HepG2 (cell line): ENCODE data around the gene MYOC. TPM values are rescaled to one million over a fixed set of nuclear protein-coding genes. Genes with fewer than 3 reads are reported as not detected.

Experiments used
- ATF6 ChIP-seq: sonication (generic); formaldehyde crosslinking; conservative IDR thresholded peaks from 2 replicates; pipeline ENCODE4 v1.4.0; 2020; ENCODE audit warnings: missing genetic modification reagents
- BHLHE40 ChIP-seq: IDR thresholded peaks from 2 replicates; pipeline ENCODE4 v1.6.1; 2011; ENCODE audit warnings: low read length, improper control_type of control experiment
- DNMT3B ChIP-seq: conservative IDR thresholded peaks from 2 replicates; pipeline ENCODE4 v1.6.1; 2016; ENCODE audit warnings: missing biosample characterization, control low read depth
- GABPA ChIP-seq, 2 experiments: IDR thresholded peaks; 2 replicates each; pipeline ENCODE4 v1.6.1; 2011 to 2016; ENCODE audit warnings: low read depth in 2 of 2, low read length in 1 of 2, missing biosample characterization in 1 of 2, missing genetic modification characterization in 1 of 2
- IKZF5 ChIP-seq: IDR thresholded peaks from 2 replicates; pipeline ENCODE4 v1.6.1; 2018; ENCODE audit warnings: missing genetic modification reagents, mild to moderate bottlenecking, missing compliant biosample characterization
- KAT2B ChIP-seq: fragments of 150-350 bp; IDR thresholded peaks from 2 replicates; pipeline ENCODE4 v1.6.1; 2014; ENCODE audit warnings: low read depth, low read length, borderline replicate concordance
- KDM6A ChIP-seq: IDR thresholded peaks from 2 replicates; pipeline ENCODE4 v1.6.1; 2016; ENCODE audit warnings: low read depth
- MBNL3 ChIP-seq: fragments of 250-450 bp; sonication (Bioruptor Pico); conservative IDR thresholded peaks from 2 replicates; pipeline ENCODE4 v1.8.0; 2022; ENCODE audit warnings: mild to moderate bottlenecking, inconsistent platforms
- POGZ ChIP-seq: sonication (generic); formaldehyde crosslinking; IDR thresholded peaks from 2 replicates; pipeline ENCODE4 v1.4.0; 2020; ENCODE audit warnings: mild to moderate bottlenecking, missing genetic modification reagents
- PREB ChIP-seq: sonication (generic); formaldehyde crosslinking; IDR thresholded peaks from 2 replicates; pipeline ENCODE4 v1.4.0; 2020; ENCODE audit warnings: missing genetic modification reagents
- RAD21 ChIP-seq: fragments of 450-650 bp; formaldehyde crosslinking; IDR thresholded peaks from 2 replicates; pipeline ENCODE4 v1.5.0; 2020; ENCODE audit warnings: mild to moderate bottlenecking
- SAFB2 ChIP-seq: sonication (generic); formaldehyde crosslinking; IDR thresholded peaks from 2 replicates; pipeline ENCODE4 v1.5.1; 2020; ENCODE audit warnings: missing genetic modification reagents, low read depth, mild to moderate bottlenecking, borderline replicate concordance
- SATB2 ChIP-seq: sonication (generic); formaldehyde crosslinking; IDR thresholded peaks from 2 replicates; pipeline ENCODE4 v1.5.0; 2020; ENCODE audit warnings: missing genetic modification reagents
- TFDP2 ChIP-seq: sonication (generic); formaldehyde crosslinking; IDR thresholded peaks from 2 replicates; pipeline ENCODE4 v1.4.0; 2020; ENCODE audit warnings: missing genetic modification reagents
- THAP7 ChIP-seq: sonication (generic); formaldehyde crosslinking; IDR thresholded peaks from 2 replicates; pipeline ENCODE4 v1.8.1; 2023; ENCODE audit warnings: mild to moderate bottlenecking, missing genetic modification reagents
- U2AF1 ChIP-seq: fragments of 200-400 bp; formaldehyde crosslinking; optimal IDR thresholded peaks from 2 replicates; pipeline ENCODE3; 2017; ENCODE audit warnings: mild to moderate bottlenecking, low read depth, low read length
- ZBTB3 ChIP-seq: sonication (generic); formaldehyde crosslinking; IDR thresholded peaks from 2 replicates; pipeline ENCODE4 v1.4.0; 2020; ENCODE audit warnings: low read depth, mild to moderate bottlenecking, moderate library complexity, missing genetic modification reagents, borderline replicate concordance
- ZNF138 ChIP-seq: sonication (generic); formaldehyde crosslinking; IDR thresholded peaks from 2 replicates; pipeline ENCODE4 v1.5.0; 2020; ENCODE audit warnings: mild to moderate bottlenecking, low read depth, missing genetic modification reagents
- ZNF256 ChIP-seq: sonication (generic); formaldehyde crosslinking; conservative IDR thresholded peaks from 2 replicates; pipeline ENCODE4 v1.4.0; 2020; ENCODE audit warnings: missing genetic modification reagents
- ZNF274 ChIP-seq: sonication (generic); formaldehyde crosslinking; IDR thresholded peaks from 2 replicates; pipeline ENCODE4 v1.5.1; 2020; ENCODE audit warnings: mild to moderate bottlenecking, missing genetic modification reagents
- ZNF33B ChIP-seq: sonication (generic); formaldehyde crosslinking; IDR thresholded peaks from 2 replicates; pipeline ENCODE4 v1.5.1; 2020; ENCODE audit warnings: mild to moderate bottlenecking, missing genetic modification reagents
- ZNF44 ChIP-seq: sonication (generic); formaldehyde crosslinking; IDR thresholded peaks from 2 replicates; pipeline ENCODE4 v1.5.1; 2020; ENCODE audit warnings: mild to moderate bottlenecking, missing genetic modification reagents
- ZNF572 ChIP-seq: sonication (generic); formaldehyde crosslinking; IDR thresholded peaks from 2 replicates; pipeline ENCODE4 v1.5.1; 2020; ENCODE audit warnings: mild to moderate bottlenecking, missing genetic modification reagents
- ZNF615 ChIP-seq: sonication (generic); formaldehyde crosslinking; IDR thresholded peaks from 2 replicates; pipeline ENCODE4 v1.5.0; 2020; ENCODE audit warnings: mild to moderate bottlenecking, missing genetic modification reagents, borderline replicate concordance
- ZNF678 ChIP-seq: sonication (generic); formaldehyde crosslinking; IDR thresholded peaks from 2 replicates; pipeline ENCODE4 v1.4.0; 2020; ENCODE audit warnings: mild to moderate bottlenecking, missing genetic modification reagents
- ZNF792 ChIP-seq: IDR thresholded peaks from 2 replicates; pipeline ENCODE4 v1.6.1; 2016
- ZSCAN29 ChIP-seq: sonication (generic); formaldehyde crosslinking; conservative IDR thresholded peaks from 2 replicates; pipeline ENCODE4 v1.4.0; 2020; ENCODE audit warnings: mild to moderate bottlenecking, missing genetic modification reagents
- polyA plus RNA-seq, 8 experiments: library from polyadenylated mRNA; depleted of rRNA in 3 of 8; stranded (reverse) in 7 of 8; unstranded in 1 of 8; fragments of >200 nt; fragmentation: Illumina TruSeq in 4 of 8; extraction: Trizol in 4 of 8; gene quantifications; 2 replicates each; pipeline versions ENCODE4 v1.2.1 to v1.2.3, GENCODE V29; 2011 to 2016; ENCODE audit warnings: low read depth in 4 of 8, missing spikeins in 1 of 8, mixed read lengths in 1 of 8; ENCODE audit not compliant: insufficient read depth in 1 of 8
- total RNA-seq, 5 experiments: library from RNA; depleted of rRNA; stranded (reverse); fragments of >200 nt; fragmentation: Illumina TruSeq; extraction: Trizol; gene quantifications; 2 replicates each; pipeline ENCODE4 v1.2.3, GENCODE V29; 2016; ENCODE audit warnings: low read depth in 1 of 5

MYOC gene
- total and polyA plus RNA-seq, 2 of the 13 experiments (the other 11 are each of a cell fraction or from before 2014, with no cell fraction given), result not detected

GRCh38 chr1:171644805-171645483 is 7.5 kb downstream of the MYOC start (continued):
- TF ChIP-seq SAFB2 (CRISPR knock-in tag), result no peak
- TF ChIP-seq ZNF138 (CRISPR knock-in tag), result no peak
- no peak for TF ChIP-seq ZNF678
- TF ChIP-seq ZNF572, result no peak
- TF ChIP-seq DNMT3B, result no peak
- TF ChIP-seq IKZF5, result peak; percentile 31; the same call in 1 of the 2 replicates
- TF ChIP-seq ZNF792 (CRISPR knock-in tag), result no peak
- no peak for TF ChIP-seq U2AF1
- TF ChIP-seq ZSCAN29 (CRISPR knock-in tag), result no peak
- TF ChIP-seq ZNF33B (CRISPR knock-in tag), result no peak
- no peak for TF ChIP-seq TFDP2
- no peak for TF ChIP-seq BHLHE40
- no peak for TF ChIP-seq ZNF615
- TF ChIP-seq ATF6 (CRISPR knock-in tag), result no peak
- no peak for TF ChIP-seq SATB2 (CRISPR knock-in tag)
- TF ChIP-seq GABPA (IDR thresholded peaks at IDR 0.05; ENCODE audit: low read depth, low read length), result no peak
- TF ChIP-seq GABPA (CRISPR knock-in tag; IDR thresholded peaks at IDR 0.05; ENCODE audit: low read depth), result no peak
- no peak for TF ChIP-seq ZBTB3 (CRISPR knock-in tag)
- TF ChIP-seq KDM6A (CRISPR knock-in tag), result no peak
- TF ChIP-seq RAD21 (CRISPR knock-in tag), result peak; percentile 85
- no peak for TF ChIP-seq ZNF256 (CRISPR knock-in tag)
- no peak for TF ChIP-seq POGZ (CRISPR knock-in tag)
- TF ChIP-seq ZNF44 (CRISPR knock-in tag), result no peak; the same call in 1 of the 2 replicates
- no peak for TF ChIP-seq PREB (CRISPR knock-in tag)
- TF ChIP-seq THAP7 (CRISPR knock-in tag), result no peak
- TF ChIP-seq MBNL3 (CRISPR knock-in tag), result no peak
- TF ChIP-seq KAT2B, result no peak
- no peak for TF ChIP-seq ZNF274 (CRISPR knock-in tag)
